HG03442 (cell line): ENCODE measurements around the gene LIG1.
"Not testable (repeated sequence)": the region's sequence is repeated elsewhere in the genome, so short reads cannot be mapped to it uniquely, and the experiment has no call there.

ENCODE experiments used
- ATAC-seq: cut with Tn5 transposase; IDR thresholded peaks from one replicate; pipeline ENCODE4 v1.9.1; 2021; ENCODE audit warnings: mild to moderate bottlenecking, moderate library complexity; ENCODE audit not compliant: unreplicated experiment

LIG1 gene

DNA sequence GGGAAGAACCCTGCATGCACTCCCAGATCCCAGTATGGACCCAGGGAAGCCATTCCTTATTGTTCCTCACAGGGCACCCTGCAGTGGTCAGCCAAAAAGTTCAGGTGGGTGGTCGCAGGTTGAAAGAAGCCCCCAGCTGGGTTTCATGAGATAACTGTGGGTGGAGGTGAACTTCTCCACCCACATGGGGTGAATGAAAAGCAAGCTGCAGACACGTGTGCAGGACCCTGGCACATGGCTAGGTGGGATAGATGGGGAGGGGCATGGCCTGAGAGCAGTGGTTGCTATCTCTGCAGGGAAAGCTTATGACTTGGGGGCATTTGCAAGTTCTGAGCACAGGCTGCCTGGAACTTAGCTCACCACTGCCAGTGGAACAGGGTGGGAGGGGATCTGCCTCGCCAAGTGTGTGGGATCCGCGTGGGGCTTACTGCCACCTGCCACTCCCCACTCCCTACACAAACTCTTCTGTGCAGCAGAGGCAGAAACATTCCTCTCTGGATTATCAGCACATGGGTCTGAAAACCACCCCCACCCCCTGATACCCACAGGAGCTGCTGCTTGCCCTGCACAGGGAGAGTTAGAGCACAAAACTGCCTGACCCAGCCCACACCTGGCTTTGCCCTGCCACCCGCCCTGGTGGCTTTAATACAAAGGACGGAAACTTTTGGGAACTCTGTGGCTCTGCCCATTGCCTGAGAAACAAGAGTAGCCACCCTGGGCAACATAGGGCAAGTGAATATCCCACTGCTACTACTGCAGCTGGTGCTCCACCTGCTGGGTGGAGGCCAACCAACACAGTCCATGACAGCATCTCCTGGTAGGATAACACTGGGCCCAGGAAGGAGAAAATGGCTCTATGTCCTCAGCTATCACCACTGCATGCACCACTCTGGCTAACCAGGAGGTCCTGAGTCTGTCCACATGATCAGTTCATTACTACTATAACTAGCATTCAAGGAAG lies 84.0 kb downstream of the LIG1 start:
- ATAC-seq: no peak

DNA sequence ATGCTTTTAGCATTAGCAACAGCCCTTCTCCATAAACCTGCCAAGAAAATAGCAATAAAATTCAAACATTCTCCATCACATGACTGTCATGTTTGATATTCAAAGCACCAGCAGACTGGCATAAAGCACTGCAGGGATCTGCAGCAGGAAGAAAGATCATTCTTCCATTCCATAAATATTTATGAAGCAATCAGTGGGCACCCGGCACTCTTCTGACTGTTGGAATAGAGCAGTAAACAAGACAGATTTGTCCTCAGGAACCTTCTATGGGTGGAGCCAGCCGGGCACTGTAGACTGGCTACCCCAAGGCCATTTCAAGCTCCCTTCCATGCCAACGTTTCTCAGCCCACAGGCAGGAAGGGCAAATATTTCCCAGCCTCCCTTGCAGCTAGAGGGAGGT lies 85.1 kb downstream of the LIG1 start:
- no peak for ATAC-seq

DNA sequence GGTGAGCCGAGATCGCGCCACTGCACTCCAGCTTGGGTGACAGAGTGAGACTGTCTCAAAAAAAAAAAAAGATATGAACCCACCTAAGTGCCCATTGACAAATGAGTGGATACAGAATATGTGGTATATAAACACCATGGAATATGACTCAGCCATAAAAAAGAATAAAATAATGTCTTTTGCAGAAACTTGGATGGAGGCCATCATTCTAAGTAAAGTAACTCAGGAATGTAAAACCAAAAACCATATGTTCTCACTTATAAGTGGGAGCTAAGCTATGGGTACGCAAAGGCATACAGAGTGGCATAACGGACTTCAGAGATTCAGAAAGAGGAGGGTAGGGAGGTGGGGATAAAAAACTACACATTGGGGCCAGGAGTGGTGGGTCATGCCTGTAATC lies 89.0 kb downstream of the LIG1 start:
- ATAC-seq: no peak

DNA sequence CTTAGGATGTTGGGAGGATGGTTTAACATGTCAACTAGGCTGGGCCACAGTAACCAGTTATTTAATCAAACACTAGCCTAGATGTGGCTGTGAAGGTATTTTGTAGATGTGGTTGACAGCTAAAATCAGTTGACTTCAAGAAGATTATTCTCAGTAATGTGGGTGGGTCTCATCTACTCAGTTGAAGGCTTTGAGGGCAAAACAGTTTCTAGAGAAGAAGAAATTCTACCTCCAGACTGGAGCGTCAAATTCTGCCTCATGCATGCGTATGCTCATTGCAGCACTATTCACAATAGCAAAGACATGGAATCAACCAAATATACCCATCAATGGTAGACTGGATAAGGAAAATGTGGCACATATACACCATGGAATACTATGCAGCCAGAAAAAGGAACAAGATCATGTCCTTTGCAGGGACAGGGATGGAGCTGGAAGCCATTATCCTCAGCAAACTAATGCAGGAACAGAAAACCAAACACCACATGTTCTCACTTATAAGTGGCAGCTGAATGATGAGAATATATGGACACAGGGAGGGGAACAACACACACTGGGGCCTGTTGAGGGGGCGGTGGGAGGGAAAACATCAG lies 99.9 kb downstream of the LIG1 start:
- not testable (repeated sequence) for ATAC-seq

DNA sequence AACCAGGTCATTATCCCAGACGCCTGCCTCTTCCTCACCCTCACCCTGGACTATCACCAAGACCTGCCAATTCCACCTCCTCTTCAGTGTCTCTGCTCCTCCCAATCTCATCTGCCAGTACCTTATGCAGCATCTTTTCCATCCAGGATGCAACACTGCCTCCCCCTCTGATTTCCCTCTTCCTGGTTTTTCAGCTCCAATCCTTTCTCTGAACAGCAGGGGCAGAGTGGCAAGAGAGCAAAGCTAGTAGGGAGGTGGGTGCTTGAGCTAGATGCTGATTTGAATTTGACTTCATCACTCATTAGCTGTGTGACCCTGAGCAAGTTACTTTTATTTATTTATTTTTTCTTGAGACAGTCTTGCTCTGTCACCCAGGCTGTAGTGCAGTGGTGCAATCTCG lies 100.7 kb downstream of the LIG1 start:
- ATAC-seq: no peak
